HG02678 (cell line): ENCODE data around the gene BTBD16.

Source experiments
- ATAC-seq: cut with Tn5 transposase; IDR thresholded peaks from one replicate; pipeline ENCODE4 v1.9.1; 2021; ENCODE audit warnings: mild to moderate bottlenecking, moderate library complexity; ENCODE audit not compliant: unreplicated experiment

BTBD16 gene

DNA sequence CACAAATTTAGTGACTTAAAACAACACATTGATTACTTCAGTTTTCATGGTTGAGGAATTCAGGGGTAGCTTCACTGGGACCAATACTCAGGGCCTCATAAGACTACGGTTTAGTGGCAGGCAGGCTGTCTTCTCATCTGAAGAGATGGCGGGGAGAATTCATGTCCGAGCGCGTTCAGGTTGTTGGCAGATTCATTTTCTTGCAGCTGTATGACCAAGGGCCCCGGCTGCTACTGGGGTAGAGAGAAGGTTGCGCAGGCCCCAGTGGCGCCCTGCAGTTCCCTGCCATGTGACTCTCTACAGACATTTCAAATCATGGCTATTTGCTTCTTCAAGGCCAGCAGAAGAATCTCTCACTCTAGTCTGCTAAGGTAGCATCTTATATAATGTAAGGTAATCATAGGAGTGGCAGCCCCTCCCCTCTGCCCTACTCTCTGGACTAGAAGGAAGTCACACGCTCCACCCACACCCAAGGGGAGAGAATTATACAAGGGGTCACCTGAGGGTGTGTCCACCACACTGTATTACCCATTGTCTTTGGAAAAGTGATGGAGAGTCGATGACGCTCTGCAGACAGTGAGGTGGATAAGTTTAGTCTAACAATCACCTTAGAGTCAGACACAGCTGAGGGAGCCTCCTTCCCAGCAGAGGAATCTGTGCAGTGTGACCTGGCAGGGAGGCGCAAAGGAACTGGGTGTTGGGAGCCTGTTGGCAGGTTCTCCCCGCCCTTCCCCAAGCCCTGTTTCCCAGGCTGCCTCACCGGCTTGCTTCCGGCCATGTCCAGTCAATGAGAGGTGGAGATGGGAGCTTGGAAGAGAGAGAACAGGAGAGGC is 67.7 kb downstream of the BTBD16 start:
- no peak for ATAC-seq

DNA sequence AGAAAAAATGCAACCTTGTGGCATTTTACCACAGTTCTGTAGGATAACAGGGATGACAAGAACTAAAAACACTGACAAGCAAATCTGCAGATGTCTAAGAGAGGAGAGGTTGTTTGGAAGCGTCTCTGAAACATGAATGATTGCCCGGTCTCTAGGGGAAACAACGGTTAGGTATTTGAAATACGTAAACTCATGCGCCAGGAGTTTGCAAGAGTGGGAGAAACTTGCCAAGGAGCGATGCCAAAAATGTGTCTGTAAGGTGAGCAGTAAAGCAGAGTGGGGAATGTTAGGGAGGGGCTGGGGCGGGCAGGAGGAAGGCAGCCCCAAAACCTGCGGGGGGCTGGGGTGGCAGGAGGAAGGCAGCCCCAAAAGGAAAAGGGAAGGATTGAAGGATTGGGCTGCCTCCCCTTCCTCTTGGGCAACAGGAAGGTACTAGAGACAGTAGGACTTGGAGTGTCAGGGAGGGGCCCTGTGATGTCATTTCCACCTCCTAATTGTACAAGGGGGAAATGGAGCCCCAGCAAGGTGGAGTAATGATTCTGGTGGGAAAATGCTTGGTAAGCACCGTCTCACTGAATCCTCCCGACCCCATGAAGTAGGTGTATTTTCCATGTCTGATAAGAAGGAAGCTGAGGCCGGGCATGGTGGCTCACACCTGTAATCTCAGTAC is 70.2 kb downstream of the BTBD16 start:
- ATAC-seq: no peak

DNA sequence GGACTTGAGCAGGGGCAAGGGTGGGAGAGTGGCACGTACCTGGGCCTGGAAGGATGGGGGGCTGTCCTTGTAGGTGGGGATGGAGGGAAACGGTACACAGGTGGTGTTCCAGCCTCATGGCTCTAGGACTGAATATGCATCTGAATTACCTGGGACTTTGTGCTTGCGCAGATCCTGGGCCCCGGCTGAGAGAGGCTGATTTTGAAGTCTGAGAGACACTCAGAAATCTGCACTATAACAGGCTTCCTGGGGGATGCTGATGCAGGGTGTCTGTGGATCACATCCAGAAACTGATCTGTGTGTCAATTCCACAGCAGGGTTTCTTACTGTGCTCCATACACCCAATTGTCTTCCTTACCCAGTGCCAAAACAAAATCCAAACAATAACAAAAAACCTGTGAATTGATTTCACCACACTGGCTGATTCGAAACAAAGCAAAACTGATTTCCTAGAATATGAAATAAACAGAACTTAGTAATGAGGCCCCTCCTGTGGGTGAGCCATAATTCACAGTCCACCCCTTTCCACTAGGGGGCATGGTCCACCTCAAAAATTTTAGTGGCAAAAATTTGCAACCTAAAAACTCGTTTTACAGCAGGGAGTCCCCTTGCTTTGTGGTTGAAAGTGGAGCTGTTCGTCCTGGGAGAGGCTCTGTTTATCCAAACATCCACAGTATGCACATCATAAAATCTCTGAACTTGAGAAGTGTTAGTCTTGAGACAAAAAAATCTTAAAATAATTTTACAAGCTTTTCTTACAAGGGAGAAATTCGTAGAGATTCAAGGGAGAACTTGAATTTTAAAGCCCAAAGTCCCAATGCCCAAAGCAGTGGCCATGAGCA is 71.4 kb downstream of the BTBD16 start:
- ATAC-seq: no peak

DNA sequence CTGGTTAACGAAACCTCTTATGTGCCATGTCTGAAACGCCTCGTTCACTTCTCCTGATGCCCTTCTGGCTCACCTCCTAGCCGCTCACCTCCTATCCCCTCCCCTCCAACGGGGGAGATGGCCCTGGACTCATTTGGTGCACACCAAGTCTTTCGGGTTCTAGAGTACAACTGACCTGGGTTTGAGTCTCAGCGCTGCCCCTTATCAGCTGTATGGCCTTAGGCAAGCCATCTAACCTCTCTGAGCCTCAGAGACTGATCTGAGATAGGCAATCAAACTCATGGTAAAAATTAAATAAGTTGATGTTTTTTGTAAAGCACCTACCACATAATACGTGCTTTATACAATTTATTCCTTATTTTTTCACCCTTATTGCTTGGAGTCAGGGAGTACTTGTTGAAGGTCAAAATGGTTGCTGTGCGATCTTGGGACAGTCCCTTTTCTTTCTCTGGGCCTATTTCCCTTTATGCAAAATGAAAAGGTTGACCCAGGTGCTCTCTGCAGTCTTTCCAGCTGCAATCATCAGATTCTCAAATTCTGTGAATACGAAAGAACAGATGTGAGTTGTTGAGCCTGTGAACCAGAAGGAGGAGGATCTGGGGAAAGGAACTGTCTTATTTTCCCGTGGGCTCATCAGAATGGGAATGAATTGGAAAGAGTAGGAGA is 72.2 kb downstream of the BTBD16 start:
- ATAC-seq: no peak

DNA sequence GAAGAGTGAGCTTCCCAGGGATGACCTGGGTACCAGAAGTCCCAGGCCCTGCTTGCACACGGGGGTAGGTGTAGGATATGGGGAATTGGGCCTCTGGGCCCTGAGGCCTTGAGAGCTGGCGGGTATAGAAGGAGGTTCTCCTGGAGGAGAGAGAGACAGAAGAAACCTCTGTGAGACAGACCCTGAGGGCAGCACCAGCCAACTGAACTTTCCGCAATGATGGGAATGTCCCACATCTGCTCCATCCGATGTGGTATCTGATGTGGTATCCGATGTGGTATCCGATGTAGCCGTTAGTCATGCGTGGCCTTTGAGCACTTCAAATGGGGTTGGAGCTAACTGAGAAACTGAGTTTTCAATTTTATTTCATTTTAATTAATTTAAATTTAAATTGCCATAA is 72.8 kb downstream of the BTBD16 start:
- no peak for ATAC-seq

DNA sequence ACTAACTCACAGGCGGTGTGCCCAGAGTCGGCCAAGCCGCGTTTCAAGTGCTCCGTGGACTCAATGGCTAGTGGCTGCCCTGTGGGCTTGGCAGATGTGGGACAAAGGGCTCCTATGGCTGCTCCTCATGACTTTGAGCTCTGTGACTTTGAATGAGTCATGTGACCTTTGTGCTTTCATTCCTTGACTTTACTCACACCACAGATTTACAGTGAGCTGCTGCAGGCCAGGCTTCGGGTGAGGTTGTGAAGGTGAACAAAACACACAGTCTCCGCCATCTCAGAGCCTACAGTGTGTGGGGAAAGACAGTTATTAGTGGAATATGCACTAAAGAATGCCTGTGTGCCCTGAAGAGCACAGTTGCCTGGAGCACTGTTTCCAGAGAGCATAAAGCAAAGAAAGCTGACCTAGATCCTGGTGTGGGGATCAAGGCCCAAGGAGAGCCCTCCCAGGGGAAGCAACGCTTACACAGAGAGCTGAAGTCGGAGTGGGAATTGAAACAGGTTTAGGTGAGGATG is 73.7 kb downstream of the BTBD16 start:
- ATAC-seq: no peak

DNA sequence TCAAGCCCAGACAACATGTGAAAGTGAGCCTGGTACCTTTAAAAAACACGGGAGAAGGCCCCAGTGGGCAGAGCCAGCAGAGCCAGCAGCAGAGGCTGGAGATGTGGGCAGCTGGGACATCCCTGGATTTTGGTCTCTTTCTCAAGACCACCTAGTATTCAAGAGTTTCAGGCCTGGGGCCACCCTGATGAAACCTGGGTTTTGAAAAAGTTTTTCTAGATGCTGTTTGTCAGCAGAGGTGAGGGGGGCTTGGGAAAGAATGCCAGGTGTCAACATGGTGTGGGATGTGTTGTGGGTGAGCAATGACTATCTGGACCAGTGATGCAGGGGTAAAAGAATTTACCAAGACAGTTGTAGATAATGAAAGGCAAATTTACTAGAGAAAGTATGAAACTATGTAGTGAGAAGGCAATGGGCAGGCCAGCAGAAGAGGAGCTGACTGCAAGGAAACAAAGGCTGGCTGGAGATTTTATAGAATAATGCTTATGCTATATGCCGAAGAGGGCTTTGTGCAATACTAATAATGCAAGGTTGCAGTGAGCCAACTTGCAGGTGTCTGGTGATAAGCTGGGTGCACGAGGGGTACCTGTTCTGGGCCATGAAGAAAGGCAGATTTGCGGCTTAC is 75.3 kb downstream of the BTBD16 start:
- ATAC-seq: no peak

DNA sequence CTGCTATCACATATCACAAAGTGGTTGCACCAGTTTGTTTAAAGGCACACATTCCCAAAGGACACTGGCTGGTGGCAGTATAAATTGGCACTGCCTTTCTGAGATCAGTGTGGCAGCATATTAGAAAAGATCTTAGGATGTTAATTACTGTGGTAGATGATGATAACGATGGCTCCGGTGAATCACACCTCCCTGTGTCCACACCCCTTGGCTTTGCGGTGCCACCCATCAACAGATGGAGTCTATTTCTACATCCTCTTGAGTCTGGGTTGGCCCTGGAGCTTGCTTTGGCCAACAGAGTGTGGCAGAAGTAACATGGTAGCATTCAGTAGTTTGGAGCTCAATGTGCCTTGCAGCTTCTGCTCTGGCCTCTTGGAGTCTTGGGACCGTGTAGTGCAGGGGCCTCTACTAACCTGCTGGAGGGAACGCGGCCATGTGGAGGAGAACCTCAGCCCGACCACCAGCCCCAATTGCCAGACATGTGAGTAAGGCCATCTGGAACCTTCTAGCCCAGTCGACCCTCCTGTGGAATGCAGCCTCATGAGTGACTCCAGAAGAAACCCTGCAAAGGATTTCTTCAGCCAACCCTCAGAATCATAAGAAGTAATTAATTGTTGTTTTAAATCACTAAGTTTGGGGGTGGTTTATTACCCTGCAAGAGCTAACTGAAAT is 76.2 kb downstream of the BTBD16 start:
- ATAC-seq: no peak

DNA sequence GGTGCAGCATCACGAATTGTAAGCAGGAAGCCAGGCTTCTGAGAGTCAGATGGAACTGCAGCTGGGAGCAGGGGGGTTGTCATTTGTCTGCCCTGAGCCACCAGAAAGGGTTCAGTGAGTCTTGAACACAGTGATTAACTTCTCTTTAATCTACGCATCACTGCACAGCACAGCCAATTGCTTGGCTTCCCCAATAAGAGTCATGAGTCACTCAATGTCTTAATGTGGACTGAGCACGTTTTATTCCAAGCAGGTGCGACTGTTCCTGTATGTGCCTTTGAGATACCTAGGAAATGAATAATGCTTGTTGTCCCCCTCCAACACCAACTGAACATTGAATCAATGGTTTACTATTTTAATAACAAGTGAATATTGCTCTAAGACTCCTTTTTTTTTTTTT is 77.4 kb downstream of the BTBD16 start:
- no peak for ATAC-seq

DNA sequence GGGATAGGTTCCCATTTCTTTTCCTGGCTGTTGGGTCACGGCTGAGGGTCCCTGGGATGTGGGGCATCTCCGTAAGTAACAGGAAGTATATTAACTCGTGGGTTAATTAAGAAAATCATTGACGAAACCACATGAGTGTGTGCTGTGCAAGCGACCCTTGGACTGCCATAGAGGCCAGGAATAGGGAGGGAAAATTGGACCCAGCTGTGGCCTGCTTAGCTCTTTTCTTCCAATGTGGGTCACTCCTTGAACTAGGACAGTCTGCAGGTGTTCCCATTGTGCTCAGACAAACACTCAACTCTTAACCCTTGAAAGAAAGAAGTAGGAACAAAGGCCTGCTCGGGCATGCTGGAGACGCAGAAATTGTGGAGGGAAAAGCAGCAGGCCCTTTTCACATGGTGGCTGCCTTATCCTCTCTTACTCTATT is 77.9 kb downstream of the BTBD16 start:
- no peak for ATAC-seq

DNA sequence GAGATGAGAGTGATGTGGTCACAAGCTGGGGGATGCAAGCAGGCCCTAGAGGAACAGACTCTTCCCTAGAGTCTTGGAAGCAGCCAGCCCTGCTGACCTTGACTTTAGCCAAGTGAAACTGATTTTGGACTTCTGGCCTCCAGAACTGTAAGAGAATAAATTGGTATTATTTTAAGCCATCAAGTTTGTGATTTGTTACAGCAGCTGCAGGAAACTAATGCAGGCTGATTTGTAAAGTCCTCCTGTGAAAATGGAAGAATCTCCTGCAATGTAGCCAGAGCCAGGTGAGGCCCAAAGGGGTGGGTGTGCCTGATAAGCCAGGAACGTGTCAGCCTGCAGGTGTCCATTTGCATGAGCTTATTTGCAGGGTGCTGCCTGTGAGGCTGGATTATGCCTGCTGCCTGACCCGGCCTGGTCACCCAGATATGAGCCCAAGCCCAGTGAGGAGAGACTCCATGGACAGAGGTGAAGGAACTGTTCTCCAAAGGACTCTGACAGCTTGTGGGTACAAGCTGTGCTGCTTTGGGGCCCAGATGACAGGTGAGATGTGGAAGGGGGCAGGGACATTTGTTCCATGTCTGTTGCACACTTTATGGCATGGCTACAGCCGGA is 78.8 kb downstream of the BTBD16 start:
- ATAC-seq: no peak

DNA sequence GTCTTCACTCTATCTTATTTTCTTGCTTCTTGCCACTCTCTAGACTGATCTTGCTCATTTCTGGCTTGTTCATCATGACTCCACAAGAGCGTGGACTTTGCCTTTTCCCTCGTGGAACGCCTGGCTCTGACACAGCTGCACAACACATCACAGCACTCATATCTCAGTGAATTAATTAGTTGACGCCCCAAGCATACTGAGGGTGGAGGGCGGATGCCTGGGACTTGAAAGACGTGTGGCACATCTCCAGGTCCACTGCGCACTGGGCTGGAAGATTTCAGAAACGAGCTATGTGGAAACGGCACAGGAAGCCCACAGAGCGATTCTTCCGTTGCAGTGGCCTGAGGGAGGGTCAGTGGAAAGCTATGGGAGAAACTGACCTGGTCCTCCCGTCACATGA is 79.8 kb downstream of the BTBD16 start:
- no peak for ATAC-seq

DNA sequence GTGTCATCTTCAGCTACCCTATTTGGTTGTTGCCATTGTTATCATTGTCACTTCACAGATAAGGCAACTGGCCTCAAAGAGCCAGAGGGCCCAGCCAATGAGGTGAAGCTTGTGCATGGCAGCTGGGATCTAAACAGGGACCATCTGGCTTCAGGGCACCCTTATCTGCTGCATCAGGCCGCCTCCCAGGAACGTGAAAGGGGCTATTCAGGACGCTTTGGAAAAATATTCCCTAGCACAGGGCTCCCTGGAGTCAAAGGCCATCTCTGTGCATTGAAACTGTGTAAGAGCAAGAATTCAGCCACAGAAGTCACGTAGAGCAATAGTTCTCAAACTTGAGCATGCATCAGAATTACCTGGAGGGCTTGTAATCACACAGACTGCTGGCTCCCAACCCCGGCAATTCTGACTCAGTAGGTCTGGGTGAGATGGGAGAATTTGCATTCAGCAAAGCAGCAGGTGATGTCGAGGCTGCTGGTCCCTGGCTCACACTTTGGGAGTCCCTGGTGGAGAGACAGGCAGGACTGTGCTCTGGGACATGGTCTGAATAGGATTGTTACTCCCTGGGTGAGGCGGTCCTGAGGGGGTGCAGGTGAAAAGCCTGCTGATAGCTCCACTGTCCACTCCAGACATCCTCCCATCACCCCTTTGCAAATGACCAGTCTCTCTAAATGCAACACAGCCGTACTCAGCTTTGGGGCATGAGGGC is 81.9 kb downstream of the BTBD16 start:
- ATAC-seq: no peak

DNA sequence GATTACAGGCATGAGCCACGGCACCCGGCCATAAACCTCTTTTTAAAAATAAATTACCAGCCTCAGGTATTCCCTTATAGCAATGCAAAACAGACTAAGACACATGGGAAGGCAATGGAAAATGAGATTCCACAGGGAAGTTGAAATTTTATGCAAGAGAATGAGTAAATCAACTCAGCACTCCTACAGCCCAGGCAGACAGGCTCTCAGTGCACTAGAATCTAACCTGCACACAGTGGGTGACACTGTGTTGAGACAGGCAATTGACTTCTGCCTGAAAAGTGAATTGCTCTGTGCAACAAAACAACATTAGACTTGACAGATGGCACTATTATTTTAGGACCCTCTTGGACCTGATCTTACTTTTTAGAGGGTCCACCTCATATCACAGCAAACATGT is 83.3 kb downstream of the BTBD16 start:
- no peak for ATAC-seq

DNA sequence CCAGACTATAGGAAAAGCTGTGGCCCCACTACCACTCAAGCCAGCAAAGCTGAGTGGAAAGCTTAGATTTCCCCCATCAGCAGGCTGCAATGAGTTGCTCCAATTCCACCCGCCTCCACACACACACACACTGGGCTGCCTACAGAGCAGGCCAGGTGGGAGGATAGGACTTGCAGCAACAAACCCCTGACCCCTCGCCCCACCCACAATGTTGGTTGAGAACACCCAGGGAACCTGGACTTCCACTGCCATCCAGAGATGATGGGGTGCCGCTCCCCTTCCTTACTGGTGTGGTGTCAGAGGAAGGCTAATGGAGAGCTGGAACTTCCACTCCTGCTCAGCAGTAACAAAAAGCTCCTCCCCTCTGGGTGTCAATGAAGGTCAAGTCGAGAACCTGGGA is 86.6 kb downstream of the BTBD16 start:
- ATAC-seq: no peak

DNA sequence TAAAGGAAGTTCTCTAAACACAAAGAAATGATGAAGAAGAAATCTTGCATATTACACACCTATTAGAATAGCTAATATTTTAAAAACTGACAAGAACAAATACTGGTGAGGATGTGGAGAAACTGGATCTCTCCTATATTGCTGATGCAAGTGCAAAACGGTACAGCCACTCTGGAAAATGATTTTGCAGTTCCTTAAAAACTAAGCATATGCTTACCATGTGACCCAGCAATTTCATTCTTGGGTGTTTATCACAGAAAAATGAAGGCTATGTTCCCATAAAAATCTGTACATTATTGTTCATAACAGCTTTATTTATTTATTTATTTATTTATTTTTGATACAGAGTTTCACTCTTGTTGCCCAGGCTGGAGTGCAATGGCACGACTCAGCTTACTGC is 88.5 kb downstream of the BTBD16 start:
- ATAC-seq: no peak

DNA sequence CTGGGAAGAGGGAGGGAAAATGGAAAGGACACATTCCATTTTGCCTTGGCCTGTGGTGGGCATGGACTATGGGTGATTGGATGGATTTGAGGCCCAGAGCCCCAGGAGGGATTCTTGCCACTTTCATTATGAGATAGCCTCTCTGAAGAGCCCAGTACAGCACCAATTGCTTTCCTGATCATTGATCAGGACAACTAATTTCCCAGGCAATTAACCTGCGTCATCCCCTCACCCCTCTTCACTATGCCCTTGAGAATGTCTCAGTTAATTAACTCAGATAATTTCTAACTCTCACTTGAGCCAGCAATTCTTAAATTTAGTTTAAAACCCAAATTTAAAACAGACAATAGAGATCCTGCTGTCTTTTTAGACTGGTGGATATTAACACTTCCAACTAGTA is 90.0 kb downstream of the BTBD16 start:
- no peak for ATAC-seq

DNA sequence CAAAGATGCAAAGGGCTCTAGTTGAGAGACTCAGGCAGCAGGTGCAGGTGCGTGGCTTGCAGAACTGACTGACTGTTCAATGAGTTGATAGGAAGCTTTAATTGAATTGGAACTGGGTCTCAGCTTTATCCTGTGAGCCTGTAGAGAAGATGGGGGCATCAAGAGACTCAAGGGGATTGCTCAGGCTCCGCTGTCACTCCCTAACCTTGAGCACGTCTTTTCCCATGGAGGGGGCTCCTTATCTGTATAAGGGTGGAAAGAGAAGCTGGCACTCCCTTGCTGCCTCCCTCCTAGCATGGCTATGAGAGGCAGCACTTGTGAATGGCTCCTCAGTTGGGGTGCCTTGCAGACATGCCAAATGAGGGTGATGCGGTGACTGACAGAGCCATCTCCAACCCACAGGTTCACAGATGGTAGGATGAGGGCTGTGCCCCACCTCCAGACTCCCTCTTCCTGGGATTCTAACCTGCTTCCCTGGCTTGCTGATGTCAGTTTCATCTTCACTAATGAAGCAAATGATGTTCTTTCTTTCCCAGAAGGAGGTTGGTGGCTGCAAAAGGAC is 91.0 kb downstream of the BTBD16 start:
- no peak for ATAC-seq

DNA sequence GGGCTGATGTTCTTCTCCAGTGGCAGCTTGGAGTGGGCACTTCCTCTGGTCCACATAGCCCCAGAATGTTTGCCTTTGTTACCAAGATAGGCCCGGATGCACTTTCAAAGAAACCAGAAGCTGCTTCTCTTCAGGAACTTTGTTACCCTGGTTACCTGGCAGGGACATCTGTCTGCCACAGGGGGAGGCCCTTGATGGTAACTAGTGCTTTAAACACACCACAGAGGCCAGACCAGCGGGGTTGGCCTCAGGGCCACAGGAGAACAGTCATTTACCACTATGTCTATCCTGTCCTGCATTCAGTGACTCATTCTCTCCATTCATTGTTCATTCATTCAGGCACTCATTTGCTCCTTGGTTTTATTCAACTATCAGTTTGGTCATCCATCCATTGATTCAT is 91.5 kb downstream of the BTBD16 start:
- no peak for ATAC-seq
